T47D (cell line): ENCODE results near the gene CSKMT.

Experiments used
- DNase-seq, 2 experiments: peaks; one replicate each; pipeline versions ENCODE4 v3.0.0 to v3.0.0-alpha.2; 2011 to 2012; ENCODE audit warnings: low read depth in 1 of 2, low spot score in 1 of 2
- JUND ChIP-seq: IDR thresholded peaks from 2 replicates; pipeline ENCODE4 v1.6.1; 2012; ENCODE audit warnings: low read depth
- in situ Hi-C: cut with HindIII; loops from 2 replicates; pipeline ENCODE4 v1.10.0; 2016; ENCODE audit warnings: low sequenced_read_pairs, low pct_unique_long_range_greater_than_20kb

Gene CSKMT

DNA sequence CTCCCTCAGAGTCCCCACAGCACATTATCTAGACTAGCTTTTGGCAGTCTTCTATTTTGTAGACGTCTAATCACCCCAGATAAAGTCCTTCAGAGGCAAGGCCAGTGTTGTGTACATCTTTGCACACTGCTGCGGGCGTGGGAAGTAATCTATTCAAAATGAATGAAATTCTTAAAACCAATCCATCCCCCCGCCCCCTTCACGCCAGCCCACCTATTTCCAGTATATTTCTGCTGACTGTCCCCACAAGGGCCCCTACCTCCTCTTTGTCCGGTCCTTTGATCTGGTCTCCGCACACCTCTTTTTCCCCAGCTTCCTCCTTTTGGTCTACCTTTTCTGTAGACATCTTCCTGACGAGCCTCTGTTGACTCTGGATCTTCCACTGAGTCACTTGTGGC, 41.7 kb downstream of the CSKMT start:
- no peak for TF ChIP-seq JUND
- in situ Hi-C loops = no loop called here
- no peak for DNase-seq

DNA sequence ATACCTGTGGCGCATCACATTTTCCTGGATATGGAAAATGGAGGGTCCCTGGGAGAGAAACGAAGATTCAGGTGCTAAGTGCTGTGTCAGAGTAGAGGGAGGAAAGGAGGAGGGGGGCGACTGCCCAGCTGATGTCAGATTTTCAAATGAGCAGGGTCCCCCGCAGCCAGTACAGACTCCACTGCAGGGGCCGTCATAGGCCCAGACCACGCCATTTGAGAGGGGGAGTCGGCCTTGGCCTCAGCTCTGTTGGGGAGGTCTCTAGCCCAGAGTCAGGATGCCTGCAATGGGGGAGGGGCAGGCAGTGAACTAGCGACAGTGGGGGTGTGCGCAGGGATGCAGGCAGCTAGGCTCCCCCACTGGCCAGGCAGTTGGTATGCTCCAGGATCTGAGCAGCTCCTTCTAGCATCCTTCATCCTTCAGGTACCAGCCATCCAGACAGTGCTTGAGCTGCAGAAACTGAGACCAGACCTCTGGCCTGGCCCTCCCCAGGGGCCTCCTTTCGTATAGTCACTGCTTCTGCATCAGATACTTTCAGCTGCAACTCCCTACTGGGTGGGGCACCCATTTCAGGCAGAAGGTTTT, 42.3 kb downstream of the CSKMT start, which contains the start of the genes BSCL2 and GNG3:
Gene BSCL2, minus strand, starts transcription at position 148 of the 585 bp plus-strand sequence. CDS start 229 bp downstream, outside the sequence.
Gene GNG3, plus strand, starts transcription at position 400 of the 585 bp plus-strand sequence. CDS start 620 bp downstream, outside the sequence.
- in situ Hi-C loops = no loop called here
- no peak for DNase-seq
- no peak for TF ChIP-seq JUND

DNA sequence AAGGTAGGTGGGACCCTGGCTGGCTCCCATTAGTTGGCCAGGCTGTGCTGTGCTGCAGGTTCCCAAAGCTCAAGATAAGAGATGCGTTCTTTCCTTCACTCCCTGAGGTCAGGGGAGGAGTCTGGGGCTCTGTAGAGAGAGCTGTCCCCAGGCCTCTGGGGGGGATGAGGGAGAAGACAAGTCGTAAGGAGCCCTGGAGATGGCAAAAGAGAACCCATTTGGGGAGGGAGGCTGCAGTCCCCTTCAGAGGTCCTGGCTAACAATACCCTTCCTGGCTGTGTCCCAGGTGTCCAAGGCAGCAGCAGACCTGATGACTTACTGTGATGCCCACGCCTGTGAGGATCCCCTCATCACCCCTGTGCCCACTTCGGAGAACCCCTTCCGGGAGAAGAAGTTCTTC, 43.3 kb downstream of the CSKMT start:
- no peak for DNase-seq
- no peak for TF ChIP-seq JUND
- in situ Hi-C loops = no loop called here

DNA sequence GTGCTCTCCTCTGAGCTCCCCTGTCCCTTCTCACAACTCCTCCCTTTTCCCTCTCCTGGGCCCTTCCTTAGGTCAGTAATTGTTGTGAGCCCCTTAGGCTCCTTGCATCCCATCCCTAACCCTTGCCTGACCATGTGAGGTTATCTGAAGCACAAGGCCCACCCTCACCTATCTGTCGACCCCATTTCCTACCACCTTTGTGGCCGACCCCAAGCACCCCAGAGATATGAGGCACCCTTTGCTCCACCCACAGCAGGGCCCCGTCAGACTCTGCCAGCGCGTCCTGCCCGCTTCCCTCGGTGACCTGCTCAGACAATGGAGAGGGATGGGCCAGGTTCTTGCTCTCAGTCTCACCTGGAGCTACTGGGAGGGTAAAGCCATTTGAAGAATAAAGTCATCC, 43.7 kb downstream of the CSKMT start:
- no peak for DNase-seq
- in situ Hi-C loops = no loop called here
- no peak for TF ChIP-seq JUND

DNA sequence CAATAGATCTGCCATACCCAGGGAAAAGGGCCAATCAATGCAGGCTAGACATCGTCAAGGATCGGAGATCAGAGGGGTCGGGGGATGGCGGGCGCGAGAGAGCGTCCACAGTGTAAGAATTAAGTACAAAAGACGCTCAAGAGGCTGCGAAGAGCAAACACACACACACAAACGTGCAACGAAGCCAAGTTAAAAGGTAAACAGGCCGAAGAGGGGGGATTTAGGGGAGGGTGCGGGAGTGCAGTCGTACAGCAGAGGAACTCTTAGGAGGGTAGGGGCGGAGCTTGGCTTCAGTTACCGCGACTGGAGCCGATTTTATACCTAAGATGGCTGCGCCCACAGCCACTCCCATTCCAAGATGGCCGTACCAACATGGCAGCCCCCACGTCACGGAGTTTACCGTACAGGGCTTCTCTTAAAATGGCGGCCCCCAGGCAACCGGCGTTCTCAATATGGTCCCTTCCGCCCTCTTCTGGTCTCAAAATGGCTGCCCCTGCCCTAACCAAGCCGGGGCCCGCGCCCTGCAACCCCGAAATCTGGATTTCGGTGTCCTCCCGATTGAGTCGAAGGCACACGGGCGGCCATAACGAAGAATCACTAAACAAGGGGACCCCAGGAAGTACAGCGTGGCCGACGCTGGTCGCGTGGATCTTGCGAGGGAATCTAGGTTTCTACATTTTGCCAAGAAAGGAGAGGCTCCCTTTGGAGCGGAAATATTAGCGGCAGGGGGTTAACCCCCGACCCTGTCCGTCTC, 44.3 kb downstream of the CSKMT start:
- DNase-seq = no peak
- in situ Hi-C loops = no loop called here
- no peak for TF ChIP-seq JUND

DNA sequence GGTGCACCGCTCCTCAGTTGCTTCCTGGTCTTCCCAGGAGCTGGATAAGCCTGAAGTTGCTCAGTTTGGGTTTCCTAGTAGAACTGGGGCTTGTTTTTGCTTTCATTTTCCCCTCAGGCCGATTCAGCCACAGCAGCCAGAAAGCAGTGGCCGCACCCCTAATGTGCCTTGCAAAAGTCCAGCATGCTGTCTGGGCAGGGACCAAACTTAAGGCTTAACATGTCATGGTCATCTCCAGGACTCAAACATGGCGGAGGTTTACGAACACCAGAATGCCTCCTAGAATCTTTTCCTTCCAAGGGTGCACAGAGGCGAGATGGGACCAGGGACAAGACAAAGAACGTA, 44.9 kb downstream of the CSKMT start:
- no peak for TF ChIP-seq JUND
- in situ Hi-C loops = no loop called here
- DNase-seq = no peak

DNA sequence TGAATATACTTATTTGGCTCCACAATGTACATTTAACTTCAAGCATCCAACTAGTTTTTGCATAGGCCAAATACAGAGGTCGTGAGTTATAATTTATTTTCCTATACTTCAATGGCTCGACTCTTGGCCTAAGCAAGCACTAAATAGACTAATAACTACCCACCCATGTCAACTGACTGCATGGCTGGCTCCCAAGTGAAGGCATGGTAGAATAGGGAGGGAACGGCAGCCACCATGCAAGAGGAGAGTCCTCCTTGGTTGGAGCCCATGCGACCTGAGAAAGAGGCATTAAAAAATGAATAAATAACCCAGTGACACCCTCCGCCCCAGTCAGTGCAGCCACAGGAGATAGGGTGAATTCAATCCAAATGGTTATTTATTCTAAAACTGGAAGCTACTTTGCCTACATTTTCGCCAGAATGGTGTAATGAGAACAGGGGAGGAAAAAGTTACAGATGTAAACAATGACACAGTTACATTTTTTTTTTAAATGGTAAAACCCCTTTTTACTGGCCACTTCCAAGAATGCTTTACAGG, 47.2 kb downstream of the CSKMT start:
- DNase-seq = no peak
- in situ Hi-C loops = no loop called here
- TF ChIP-seq JUND = no peak

DNA sequence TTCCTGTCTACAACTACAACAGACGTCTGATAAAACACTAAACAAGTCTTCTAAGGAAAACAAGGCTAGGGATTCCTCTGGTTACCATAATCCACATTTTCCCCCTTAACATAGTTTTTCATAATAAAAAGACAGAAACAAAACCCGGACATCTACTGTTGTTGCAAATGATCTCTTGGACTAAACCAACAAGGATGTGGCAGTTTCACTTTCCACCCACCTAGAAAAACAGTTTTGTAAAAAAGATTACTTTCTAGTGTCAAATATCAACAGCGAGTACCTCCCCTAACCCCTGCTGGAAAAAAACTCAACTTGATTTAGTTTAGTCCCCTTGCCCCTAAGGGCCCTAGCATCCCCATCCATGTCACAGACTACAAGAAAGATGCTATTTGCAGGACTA, 47.7 kb downstream of the CSKMT start:
- DNase-seq = no peak
- in situ Hi-C loops = no loop called here
- TF ChIP-seq JUND = no peak

DNA sequence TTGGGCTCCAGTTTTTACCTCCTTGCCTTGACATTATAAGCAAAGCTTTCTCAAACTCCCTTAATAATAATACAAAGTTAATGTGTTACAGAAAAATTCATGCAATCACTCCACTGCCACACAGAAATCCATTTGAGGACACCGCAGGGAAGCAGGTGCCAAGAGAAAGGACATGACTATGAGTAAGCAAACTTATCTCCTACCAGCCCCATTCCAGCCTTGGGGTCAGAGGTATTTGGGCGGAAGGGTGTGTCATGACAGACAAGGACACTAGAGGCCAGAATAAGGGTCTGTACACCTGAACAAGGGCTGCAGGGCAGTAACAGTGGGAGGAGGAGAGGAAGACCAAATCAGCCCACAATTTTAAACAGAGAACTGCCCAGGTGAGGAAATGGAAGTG, 48.2 kb downstream of the CSKMT start:
- in situ Hi-C loops = no loop called here
- no peak for DNase-seq
- TF ChIP-seq JUND = no peak

GRCh38 chr11:62715150-62716130, 50.3 kb downstream of the CSKMT start:
- TF ChIP-seq JUND = no peak
- no peak for DNase-seq
- in situ Hi-C loops = no loop called here

DNA sequence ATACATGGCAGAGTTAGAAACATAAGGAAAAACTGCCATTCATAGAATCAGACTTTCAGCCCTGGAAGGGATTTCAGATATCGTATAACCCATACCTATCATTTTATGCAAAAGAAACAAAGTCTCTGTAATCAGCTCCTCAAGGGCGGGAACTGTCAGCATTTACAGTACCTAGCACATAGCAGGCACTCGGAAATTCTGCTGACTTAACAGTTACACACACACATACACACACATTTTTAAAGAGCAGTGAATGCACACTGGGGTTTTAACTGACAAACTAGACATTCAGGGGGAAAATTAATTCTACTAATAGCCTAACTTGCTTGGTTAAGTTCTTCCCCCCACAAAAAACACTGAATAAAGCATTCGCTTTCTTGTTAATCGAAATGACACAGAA, 51.1 kb downstream of the CSKMT start:
- in situ Hi-C loops = no loop called here
- no peak for DNase-seq
- TF ChIP-seq JUND = no peak

DNA sequence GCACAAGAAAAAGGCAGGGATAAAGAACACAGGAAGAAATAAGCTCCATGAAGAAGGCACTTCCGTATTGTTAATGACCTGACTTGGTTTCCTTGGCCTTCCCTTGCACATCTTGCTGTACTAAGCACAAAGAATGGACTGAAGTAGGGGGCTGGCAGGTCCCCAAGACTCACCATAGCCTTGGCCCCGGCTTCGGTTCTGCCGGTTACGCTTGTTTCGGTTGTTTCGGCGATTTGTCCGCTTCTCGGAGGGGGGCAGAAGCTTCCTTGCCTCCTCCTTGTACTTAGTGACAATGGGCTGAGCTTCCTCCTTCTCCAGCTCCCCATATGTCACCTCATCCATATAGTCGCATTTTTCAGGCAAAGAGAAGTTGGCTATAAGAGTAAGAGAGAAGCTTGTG, 51.7 kb downstream of the CSKMT start:
- in situ Hi-C loops = no loop called here
- no peak for TF ChIP-seq JUND
- DNase-seq = no peak
